ENCODE results near the gene CELF3.
"Not testable (repeated sequence)": the region's sequence is repeated elsewhere in the genome, so short reads cannot be mapped to it uniquely, and the experiment has no call there.

CELF3 gene

DNA sequence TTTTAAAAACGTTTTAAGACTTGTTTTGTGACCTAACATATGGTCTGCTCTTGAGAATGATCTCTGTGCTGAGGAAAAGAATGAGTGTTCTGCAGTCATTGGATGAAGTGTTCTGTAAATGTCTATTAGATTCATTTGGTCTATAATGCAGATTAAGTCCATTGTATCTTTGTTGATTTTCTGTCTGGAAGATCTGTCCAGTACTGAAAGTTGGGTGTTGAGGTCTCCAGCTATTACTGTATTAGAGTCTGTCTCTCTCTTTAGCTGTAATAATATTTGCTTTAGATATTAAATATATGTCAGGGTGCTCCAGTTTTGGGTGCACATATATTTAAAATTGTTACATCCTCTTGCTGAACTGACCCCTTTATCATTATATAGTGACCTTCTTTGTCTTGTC is 43.2 kb downstream of the CELF3 start:
- Histone ChIP-seq H3K36me3 (ENCODE audit: control insufficient read depth, insufficient read depth, low read length) (no peaks in the 10 kb centered on the region), H4K8ac (ENCODE audit: low read depth, low read length) (no peak overlapping the region), H3K18ac (ENCODE audit: low read length) (no peak overlapping the region), H3K27ac (ENCODE audit: low read depth, low read length) (no peak overlapping the region), H3K4me2 (ENCODE audit: low read length) (no peak overlapping the region), H2BK15ac (replicated peaks; ENCODE audit: low read depth) (no peak overlapping the region), H3K9ac (ENCODE audit: low read length) (no peak overlapping the region), H3K4ac (ENCODE audit: low read depth, low read length) (no peak overlapping the region), H3K79me1 (ENCODE audit: low read length) (no peaks in the 10 kb centered on the region), H3K79me2 (ENCODE audit: control insufficient read depth, insufficient read depth, low read length) (no peaks in the 10 kb centered on the region), H3K23ac (ENCODE audit: low read length) (no peak overlapping the region), H2BK5ac (ENCODE audit: low read length) (no peak overlapping the region), H2AK5ac (ENCODE audit: low read length) (no peak overlapping the region), H3K56ac (ENCODE audit: low read length) (no peak overlapping the region), H3K27me3 (ENCODE audit: insufficient read depth, low read length, poor library complexity) (no peaks in the 10 kb centered on the region), H4K5ac (ENCODE audit: low read length) (no peak overlapping the region), H2BK120ac (ENCODE audit: low read depth, low read length) (no peak overlapping the region), H3K4me3 (ENCODE audit: low read length) (no peak overlapping the region), H3K4me1 (ENCODE audit: control insufficient read depth, low read depth, low read length) (no peaks in the 10 kb centered on the region)
- no peak for DNase-seq
- no CpG with 5 or more reads among the region's 1 CpG for WGBS (ENCODE audit: extremely low coverage, insufficient coverage, low lambda C conversion rate)

GRCh38 chr1:151670036-151670675 is 46.4 kb downstream of the CELF3 start:
- H3K18ac ChIP-seq (ENCODE audit: low read length); H3K4ac ChIP-seq (ENCODE audit: low read depth, low read length); DNase-seq; H3K27ac ChIP-seq (ENCODE audit: low read depth, low read length); H3K27me3 ChIP-seq (ENCODE audit: insufficient read depth, low read length, poor library complexity); H3K4me3 ChIP-seq (ENCODE audit: low read length); H3K79me1 ChIP-seq (ENCODE audit: low read length); H3K4me2 ChIP-seq (ENCODE audit: low read length); H3K4me1 ChIP-seq (ENCODE audit: control insufficient read depth, low read depth, low read length); H4K5ac ChIP-seq (ENCODE audit: low read length); H3K36me3 ChIP-seq (ENCODE audit: control insufficient read depth, insufficient read depth, low read length); H2BK120ac ChIP-seq (ENCODE audit: low read depth, low read length); H2AK5ac ChIP-seq (ENCODE audit: low read length); H3K23ac ChIP-seq (ENCODE audit: low read length); H2BK5ac ChIP-seq (ENCODE audit: low read length); H3K79me2 ChIP-seq (ENCODE audit: control insufficient read depth, insufficient read depth, low read length); H4K8ac ChIP-seq (ENCODE audit: low read depth, low read length); H3K56ac ChIP-seq (ENCODE audit: low read length); H3K9ac ChIP-seq (ENCODE audit: low read length); H2BK15ac ChIP-seq (replicated peaks; ENCODE audit: low read depth): not testable (repeated sequence)
- no CpG with 5 or more reads among the region's 2 CpGs for WGBS (ENCODE audit: extremely low coverage, insufficient coverage, low lambda C conversion rate)

GRCh38 chr1:151668090-151668489 is 48.5 kb downstream of the CELF3 start:
- Histone ChIP-seq H3K18ac (ENCODE audit: low read length) (no peak overlapping the region), H2BK120ac (ENCODE audit: low read depth, low read length) (no peak overlapping the region), H4K8ac (ENCODE audit: low read depth, low read length) (no peak overlapping the region), H3K27me3 (ENCODE audit: insufficient read depth, low read length, poor library complexity) (no peaks in the 10 kb centered on the region), H2AK5ac (ENCODE audit: low read length) (no peak overlapping the region), H3K23ac (ENCODE audit: low read length) (no peak overlapping the region), H3K36me3 (ENCODE audit: control insufficient read depth, insufficient read depth, low read length) (no peaks in the 10 kb centered on the region), H2BK5ac (ENCODE audit: low read length) (no peak overlapping the region), H3K56ac (ENCODE audit: low read length) (no peak overlapping the region), H3K9ac (ENCODE audit: low read length) (no peak overlapping the region), H3K79me2 (ENCODE audit: control insufficient read depth, insufficient read depth, low read length) (no peaks in the 10 kb centered on the region), H3K4ac (ENCODE audit: low read depth, low read length) (no peak overlapping the region), H2BK15ac (replicated peaks; ENCODE audit: low read depth) (no peak overlapping the region), H4K5ac (ENCODE audit: low read length) (no peak overlapping the region), H3K4me1 (ENCODE audit: control insufficient read depth, low read depth, low read length) (no peaks in the 10 kb centered on the region), H3K4me2 (ENCODE audit: low read length) (no peak overlapping the region), H3K79me1 (ENCODE audit: low read length) (peaks cover 2% of the 10 kb centered on the region), H3K27ac (ENCODE audit: low read depth, low read length) (no peak overlapping the region), H3K4me3 (ENCODE audit: low read length) (no peak overlapping the region)
- no peak for DNase-seq
- no CpG with 5 or more reads among the region's 3 CpGs for WGBS (ENCODE audit: extremely low coverage, insufficient coverage, low lambda C conversion rate)

- Histone ChIP-seq H3K4ac (ENCODE audit: low read depth, low read length) (no peak overlapping the region), H2BK15ac (replicated peaks; ENCODE audit: low read depth) (no peak overlapping the region), H3K23ac (ENCODE audit: low read length) (no peak overlapping the region), H3K27ac (ENCODE audit: low read depth, low read length) (no peak overlapping the region), H3K18ac (ENCODE audit: low read length) (no peak overlapping the region), H3K27me3 (ENCODE audit: insufficient read depth, low read length, poor library complexity) (no peaks in the 10 kb centered on the region), H3K79me1 (ENCODE audit: low read length) (peaks cover 2% of the 10 kb centered on the region), H4K8ac (ENCODE audit: low read depth, low read length) (no peak overlapping the region), H3K9ac (ENCODE audit: low read length) (no peak overlapping the region), H2BK5ac (ENCODE audit: low read length) (no peak overlapping the region), H3K4me1 (ENCODE audit: control insufficient read depth, low read depth, low read length) (no peaks in the 10 kb centered on the region), H3K4me3 (ENCODE audit: low read length) (no peak overlapping the region), H2AK5ac (ENCODE audit: low read length) (no peak overlapping the region), H4K5ac (ENCODE audit: low read length) (no peak overlapping the region), H3K56ac (ENCODE audit: low read length) (no peak overlapping the region), H3K36me3 (ENCODE audit: control insufficient read depth, insufficient read depth, low read length) (peaks cover 2% of the 10 kb centered on the region), H2BK120ac (ENCODE audit: low read depth, low read length) (no peak overlapping the region), H3K79me2 (ENCODE audit: control insufficient read depth, insufficient read depth, low read length) (no peaks in the 10 kb centered on the region), H3K4me2 (ENCODE audit: low read length) (no peak overlapping the region)
- WGBS (ENCODE audit: extremely low coverage, insufficient coverage, low lambda C conversion rate), result no CpG with 5 or more reads among the region's 6 CpGs
- DNase-seq, result no peak
These were observed 54.9 kb downstream of the CELF3 start for GRCh38 chr1:151661751-151662150.

GRCh38 chr1:151655371-151655770 is 61.2 kb downstream of the CELF3 start:
- Histone ChIP-seq H2BK15ac (replicated peaks; ENCODE audit: low read depth) (no peak overlapping the region), H3K79me2 (ENCODE audit: control insufficient read depth, insufficient read depth, low read length) (no peaks in the 10 kb centered on the region), H3K4me3 (ENCODE audit: low read length) (no peak overlapping the region), H3K27me3 (ENCODE audit: insufficient read depth, low read length, poor library complexity) (no peaks in the 10 kb centered on the region), H2BK5ac (ENCODE audit: low read length) (no peak overlapping the region), H3K56ac (ENCODE audit: low read length) (no peak overlapping the region), H2BK120ac (ENCODE audit: low read depth, low read length) (no peak overlapping the region), H3K18ac (ENCODE audit: low read length) (no peak overlapping the region), H3K27ac (ENCODE audit: low read depth, low read length) (no peak overlapping the region), H3K79me1 (ENCODE audit: low read length) (peaks cover 1% of the 10 kb centered on the region), H3K36me3 (ENCODE audit: control insufficient read depth, insufficient read depth, low read length) (no peaks in the 10 kb centered on the region), H4K5ac (ENCODE audit: low read length) (no peak overlapping the region), H3K4me1 (ENCODE audit: control insufficient read depth, low read depth, low read length) (no peaks in the 10 kb centered on the region), H3K4ac (ENCODE audit: low read depth, low read length) (no peak overlapping the region), H2AK5ac (ENCODE audit: low read length) (no peak overlapping the region), H3K9ac (ENCODE audit: low read length) (no peak overlapping the region), H4K8ac (ENCODE audit: low read depth, low read length) (no peak overlapping the region), H3K4me2 (ENCODE audit: low read length) (no peak overlapping the region), H3K23ac (ENCODE audit: low read length) (no peak overlapping the region)
- WGBS (ENCODE audit: extremely low coverage, insufficient coverage, low lambda C conversion rate), result no CpG with 5 or more reads among the region's 3 CpGs
- no peak for DNase-seq

DNA sequence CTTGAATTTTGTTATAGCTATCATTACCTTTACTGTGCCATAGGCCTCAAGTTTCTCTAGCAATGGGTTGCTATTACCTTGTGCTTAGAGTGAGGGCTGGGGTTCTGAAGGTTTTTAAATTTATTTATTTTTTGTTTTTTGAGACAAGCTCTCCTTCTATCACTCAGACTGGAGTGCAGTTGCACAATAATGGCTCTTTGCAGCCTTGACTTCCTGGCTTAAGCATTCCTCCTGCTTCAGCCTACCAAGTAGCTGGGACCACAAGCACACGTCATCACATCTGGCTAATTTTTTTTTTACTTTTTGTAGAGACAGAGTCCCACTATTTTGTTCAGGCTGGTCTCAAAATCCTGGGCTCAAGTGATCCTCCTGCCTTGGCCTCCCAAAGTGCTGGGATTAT is 63.2 kb downstream of the CELF3 start:
- Histone ChIP-seq H3K27ac (ENCODE audit: low read depth, low read length) (no peak overlapping the region), H3K36me3 (ENCODE audit: control insufficient read depth, insufficient read depth, low read length) (no peaks in the 10 kb centered on the region), H3K4me2 (ENCODE audit: low read length) (no peak overlapping the region), H4K5ac (ENCODE audit: low read length) (no peak overlapping the region), H3K4me3 (ENCODE audit: low read length) (no peak overlapping the region), H3K18ac (ENCODE audit: low read length) (no peak overlapping the region), H3K79me2 (ENCODE audit: control insufficient read depth, insufficient read depth, low read length) (no peaks in the 10 kb centered on the region), H3K4me1 (ENCODE audit: control insufficient read depth, low read depth, low read length) (no peaks in the 10 kb centered on the region), H2AK5ac (ENCODE audit: low read length) (no peak overlapping the region), H3K56ac (ENCODE audit: low read length) (no peak overlapping the region), H2BK120ac (ENCODE audit: low read depth, low read length) (no peak overlapping the region), H3K4ac (ENCODE audit: low read depth, low read length) (no peak overlapping the region), H2BK15ac (replicated peaks; ENCODE audit: low read depth) (no peak overlapping the region), H3K79me1 (ENCODE audit: low read length) (peaks cover 1% of the 10 kb centered on the region), H3K27me3 (ENCODE audit: insufficient read depth, low read length, poor library complexity) (no peaks in the 10 kb centered on the region), H3K23ac (ENCODE audit: low read length) (no peak overlapping the region), H4K8ac (ENCODE audit: low read depth, low read length) (no peak overlapping the region), H2BK5ac (ENCODE audit: low read length) (no peak overlapping the region), H3K9ac (ENCODE audit: low read length) (no peak overlapping the region)
- no CpG with 5 or more reads among the region's 1 CpG for WGBS (ENCODE audit: extremely low coverage, insufficient coverage, low lambda C conversion rate)
- no peak for DNase-seq
